Smooth muscle cell (in vitro differentiated cells): Measurements from ENCODE around the gene CACNG4. TPM values are rescaled to one million over a fixed set of nuclear protein-coding genes. Genes with fewer than 3 reads are reported as not detected.

Source experiments
- DNase-seq: peaks from one replicate; lab custom pipeline; 2025; ENCODE audit not compliant: unreplicated experiment; lab: John Stamatoyannopoulos, UW
- H2AFZ ChIP-seq: fragments of 200-600 bp; sonication (generic); 2 replicates; pipeline ENCODE4 v1.6.0; 2016; ENCODE audit warnings: antibody characterized with exemption, low read depth, mild to moderate bottlenecking
- H3F3A ChIP-seq: fragments of 200-600 bp; sonication (generic); 2 replicates; pipeline ENCODE4 v1.6.0; 2017; ENCODE audit warnings: antibody characterized with exemption, low read depth
- H3K27ac ChIP-seq: fragments of 200-600 bp; sonication (generic); 2 replicates; pipeline ENCODE4 v1.5.1; 2016; ENCODE audit warnings: low read depth, mild to moderate bottlenecking
- H3K27me3 ChIP-seq: fragments of 200-600 bp; sonication (generic); 2 replicates; pipeline ENCODE4 v1.6.1; 2016; ENCODE audit warnings: low read depth, mild to moderate bottlenecking
- H3K36me3 ChIP-seq: fragments of 200-600 bp; sonication (generic); 2 replicates; pipeline ENCODE4 v1.5.1; 2016; ENCODE audit warnings: low read depth
- H3K4me1 ChIP-seq: fragments of 200-600 bp; sonication (generic); 2 replicates; pipeline ENCODE4 v1.5.1; 2016; ENCODE audit warnings: low read depth
- H3K4me2 ChIP-seq: fragments of 200-600 bp; sonication (generic); 2 replicates; pipeline ENCODE4 v1.6.0; 2016; ENCODE audit warnings: mild to moderate bottlenecking
- H3K4me3 ChIP-seq: fragments of 200-600 bp; sonication (generic); 2 replicates; pipeline ENCODE4 v1.5.1; 2016; ENCODE audit warnings: mild to moderate bottlenecking
- H3K79me2 ChIP-seq: fragments of 200-600 bp; sonication (generic); 2 replicates; pipeline ENCODE4 v1.6.0; 2016; ENCODE audit warnings: low read depth, mild to moderate bottlenecking
- H3K9ac ChIP-seq: fragments of 200-600 bp; sonication (generic); 2 replicates; pipeline ENCODE4 v1.6.0; 2016; ENCODE audit warnings: low read depth
- H3K9me3 ChIP-seq: fragments of 200-600 bp; sonication (generic); replicated peaks from 2 replicates; pipeline ENCODE4 v1.5.1; 2016; ENCODE audit warnings: low read depth
- H4K20me1 ChIP-seq: fragments of 200-600 bp; sonication (generic); 2 replicates; pipeline ENCODE4 v1.6.0; 2016; ENCODE audit warnings: low read depth
- WGBS: methylation state at CpG from one replicate; pipeline ENCODE4 v1.1.7; 2016; ENCODE audit warnings: low lambda C conversion rate; 5-methylcytosine and 5-hydroxymethylcytosine counted together
- polyA plus RNA-seq: library from polyadenylated mRNA; unstranded; fragments of >200 nt; fragmentation: Nextera tagmentation; extraction: Ambion mirVana; gene quantifications from 2 replicates; pipeline ENCODE4 v1.2.1, GENCODE V29; 2016
- total RNA-seq: library from RNA; depleted of rRNA; stranded (reverse); fragments of >200 nt; gene quantifications from 2 replicates; pipeline ENCODE4 v1.2.3, GENCODE V29; 2014
- TF ChIP-seq, protein P1 (sequence below): fragments of 200-600 bp; sonication (generic); IDR thresholded peaks from 2 replicates; pipeline ENCODE4 v1.5.1; 2017; ENCODE audit warnings: borderline replicate concordance, mild to moderate bottlenecking, antibody characterized with exemption; ENCODE audit not compliant: insufficient read depth, poor library complexity, severe bottlenecking

The CACNG4 gene
- total and polyA plus RNA-seq, 2 experiments from 2014 or later: 1.4 to 6.5 TPM

DNA sequence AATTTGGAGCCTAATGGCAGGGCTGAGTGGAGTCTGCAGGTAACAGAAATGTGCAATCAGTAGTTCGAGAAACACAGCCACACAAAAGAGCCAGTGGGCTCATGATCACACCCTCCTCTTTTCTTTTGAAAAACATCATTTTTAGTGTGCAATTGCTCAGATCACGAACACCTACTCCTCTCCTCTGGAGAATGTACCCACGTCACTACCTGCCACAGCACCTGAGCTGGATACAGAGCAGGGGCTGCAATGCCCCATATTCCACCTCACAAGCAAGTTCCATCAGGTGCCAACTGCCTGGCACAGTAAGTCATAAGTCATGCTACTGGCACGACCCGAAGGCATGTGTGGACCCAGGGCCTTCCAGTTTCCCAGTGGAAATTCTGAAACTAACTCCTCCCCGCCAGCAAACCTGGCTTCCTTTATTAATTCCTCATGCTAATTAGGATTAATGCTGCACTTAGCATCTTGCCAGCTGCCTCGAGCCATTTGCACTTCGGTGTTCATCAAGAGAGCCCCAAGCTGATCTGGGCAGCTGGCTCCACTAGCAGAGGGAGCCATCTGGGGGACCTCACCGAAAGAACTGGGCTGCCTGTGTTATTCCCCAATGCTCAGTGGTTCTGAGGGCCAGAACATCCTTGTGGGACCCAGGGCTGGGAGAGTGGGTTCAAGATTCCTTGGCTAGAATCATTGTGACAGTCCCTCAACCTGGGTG, 2.4 kb downstream of the CACNG4 start:
- Histone ChIP-seq H3F3A (no peaks in the 10 kb centered on the region), H3K9me3 (no peaks in the 10 kb centered on the region), H3K27ac (no peak overlapping the region), H3K27me3 (peaks cover 75% of the 10 kb centered on the region), H4K20me1 (peaks cover 7% of the 10 kb centered on the region), H3K4me1 (peaks cover 14% of the 10 kb centered on the region), H2AFZ (no peak overlapping the region), H3K36me3 (no peaks in the 10 kb centered on the region), H3K9ac (no peak overlapping the region), H3K79me2 (no peaks in the 10 kb centered on the region), H3K4me3 (no peak overlapping the region), H3K4me2 (no peak overlapping the region)
- TF ChIP-seq, protein P1, sequence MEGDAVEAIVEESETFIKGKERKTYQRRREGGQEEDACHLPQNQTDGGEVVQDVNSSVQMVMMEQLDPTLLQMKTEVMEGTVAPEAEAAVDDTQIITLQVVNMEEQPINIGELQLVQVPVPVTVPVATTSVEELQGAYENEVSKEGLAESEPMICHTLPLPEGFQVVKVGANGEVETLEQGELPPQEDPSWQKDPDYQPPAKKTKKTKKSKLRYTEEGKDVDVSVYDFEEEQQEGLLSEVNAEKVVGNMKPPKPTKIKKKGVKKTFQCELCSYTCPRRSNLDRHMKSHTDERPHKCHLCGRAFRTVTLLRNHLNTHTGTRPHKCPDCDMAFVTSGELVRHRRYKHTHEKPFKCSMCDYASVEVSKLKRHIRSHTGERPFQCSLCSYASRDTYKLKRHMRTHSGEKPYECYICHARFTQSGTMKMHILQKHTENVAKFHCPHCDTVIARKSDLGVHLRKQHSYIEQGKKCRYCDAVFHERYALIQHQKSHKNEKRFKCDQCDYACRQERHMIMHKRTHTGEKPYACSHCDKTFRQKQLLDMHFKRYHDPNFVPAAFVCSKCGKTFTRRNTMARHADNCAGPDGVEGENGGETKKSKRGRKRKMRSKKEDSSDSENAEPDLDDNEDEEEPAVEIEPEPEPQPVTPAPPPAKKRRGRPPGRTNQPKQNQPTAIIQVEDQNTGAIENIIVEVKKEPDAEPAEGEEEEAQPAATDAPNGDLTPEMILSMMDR: no peak
- DNase-seq: no peak
- 95% methylated on average over 9 of the region's 9 CpGs for WGBS

DNA sequence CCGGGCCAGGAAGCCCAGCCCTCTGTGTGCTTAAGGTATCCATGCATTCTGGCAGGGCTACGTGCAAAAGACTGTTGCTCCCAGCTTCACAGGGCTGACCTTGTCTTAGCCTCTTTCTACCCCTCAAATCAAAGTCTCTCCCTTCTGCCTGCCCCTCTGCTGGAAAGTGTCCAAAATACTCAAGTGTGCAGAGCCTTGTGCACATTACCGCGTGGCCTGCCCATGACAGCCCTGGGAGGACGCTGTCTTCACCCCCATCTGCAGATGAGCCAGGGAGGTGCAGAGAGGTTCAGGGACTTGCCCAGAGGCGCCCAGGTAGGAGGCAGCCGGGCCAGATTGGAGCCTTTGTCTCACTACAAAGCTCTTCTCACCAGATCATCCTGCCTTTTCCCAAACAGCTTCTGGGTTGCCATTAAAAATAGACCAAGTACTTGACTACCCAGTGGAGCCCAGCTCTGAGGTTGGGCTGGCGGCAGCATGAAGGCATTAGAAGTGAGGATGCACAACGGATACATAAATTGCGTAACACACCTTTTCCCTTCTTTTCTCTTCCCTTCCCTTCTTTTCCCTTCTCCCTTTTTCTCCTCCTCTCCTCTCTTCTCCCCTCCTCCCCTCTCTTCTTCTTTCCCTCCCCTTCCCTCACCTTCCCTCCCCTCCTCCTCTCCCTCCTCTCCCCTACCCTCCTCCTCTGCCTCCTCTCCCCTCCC, 3.5 kb downstream of the CACNG4 start:
- WGBS: 94% methylated on average over 10 of the region's 10 CpGs
- no peaks in the 10 kb centered on the region for H3K36me3 ChIP-seq
- no peak overlapping the region for H3K4me2 ChIP-seq
- no peaks in the 10 kb centered on the region for H3K9me3 ChIP-seq
- no peak for DNase-seq
- no peaks in the 10 kb centered on the region for H3F3A ChIP-seq
- H3K4me1 ChIP-seq: peaks cover 14% of the 10 kb centered on the region
- H3K27ac ChIP-seq: no peak overlapping the region
- peaks cover 7% of the 10 kb centered on the region for H4K20me1 ChIP-seq
- H3K4me3 ChIP-seq: no peak overlapping the region
- H3K79me2 ChIP-seq: no peaks in the 10 kb centered on the region
- peaks cover 67% of the 10 kb centered on the region for H3K27me3 ChIP-seq
- no peak overlapping the region for H2AFZ ChIP-seq
- no peak overlapping the region for H3K9ac ChIP-seq
- TF ChIP-seq, protein P1: no peak

DNA sequence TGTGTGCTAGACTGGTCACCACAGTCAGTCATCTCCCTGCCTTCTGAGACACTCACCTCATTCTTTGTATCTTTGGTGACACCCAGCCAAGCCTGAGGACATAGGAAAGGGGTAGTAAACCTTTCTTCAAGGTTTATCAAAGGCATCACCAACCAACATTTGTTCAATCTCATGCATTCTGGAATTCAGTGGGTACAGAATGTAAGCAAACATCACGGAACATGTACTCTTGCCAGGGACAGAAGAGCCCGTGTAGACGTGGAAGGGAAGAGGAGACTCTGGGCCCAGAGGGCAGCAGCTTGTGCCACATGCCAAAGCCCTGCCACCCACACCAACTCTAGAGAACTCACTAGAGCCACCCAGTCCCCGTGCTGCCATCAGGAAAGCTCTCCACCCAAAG, 4.4 kb downstream of the CACNG4 start:
- peaks cover 57% of the 10 kb centered on the region for H3K27me3 ChIP-seq
- H3F3A ChIP-seq: no peaks in the 10 kb centered on the region
- H3K4me3 ChIP-seq: no peak overlapping the region
- no peak overlapping the region for H3K9ac ChIP-seq
- DNase-seq: no peak
- peaks cover 7% of the 10 kb centered on the region for H4K20me1 ChIP-seq
- WGBS: 91% methylated on average over 4 of the region's 4 CpGs
- no peak overlapping the region for H2AFZ ChIP-seq
- no peak overlapping the region for H3K27ac ChIP-seq
- H3K4me2 ChIP-seq: no peak overlapping the region
- H3K4me1 ChIP-seq: peaks cover 11% of the 10 kb centered on the region
- TF ChIP-seq, protein P1: no peak
- H3K79me2 ChIP-seq: no peaks in the 10 kb centered on the region
- no peaks in the 10 kb centered on the region for H3K36me3 ChIP-seq
- H3K9me3 ChIP-seq: no peaks in the 10 kb centered on the region

DNA sequence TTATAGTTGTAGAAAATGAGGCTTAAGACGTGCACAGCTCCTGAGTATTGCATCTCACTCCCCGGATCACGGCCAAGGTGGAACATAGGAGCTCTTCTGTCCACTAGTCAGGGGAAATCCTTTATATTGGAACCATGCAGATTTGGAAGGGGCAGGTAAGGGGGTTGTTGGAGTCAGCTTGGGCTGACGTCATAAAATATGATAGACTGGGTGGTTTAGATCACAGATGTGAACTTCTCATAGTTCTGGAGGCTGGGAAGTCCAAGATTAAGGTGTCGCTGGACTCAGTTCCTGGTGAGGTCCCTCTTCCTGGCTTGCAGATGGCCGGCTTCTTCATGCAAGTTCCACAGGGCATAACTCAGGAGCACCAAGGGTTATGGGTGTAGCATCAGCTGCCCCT, 5.6 kb downstream of the CACNG4 start:
- Histone ChIP-seq H3K4me2 (no peak overlapping the region), H2AFZ (no peak overlapping the region), H3K9ac (no peak overlapping the region), H3K27me3 (peaks cover 49% of the 10 kb centered on the region), H4K20me1 (peaks cover 7% of the 10 kb centered on the region), H3K27ac (no peak overlapping the region), H3K4me3 (no peak overlapping the region), H3K36me3 (no peaks in the 10 kb centered on the region), H3K9me3 (no peaks in the 10 kb centered on the region), H3K4me1 (peaks cover 9% of the 10 kb centered on the region), H3F3A (no peaks in the 10 kb centered on the region), H3K79me2 (no peaks in the 10 kb centered on the region)
- TF ChIP-seq, protein P1: no peak
- WGBS: 93% methylated on average over 6 of the region's 6 CpGs
- DNase-seq: no peak
